IMR-90 (cell line): ENCODE data around the gene B3GALT6. TPM values are rescaled to one million over a fixed set of nuclear protein-coding genes. Genes with fewer than 3 reads are reported as not detected.

Experiments used
- ATAC-seq: fragments of 200-7000 bp; cut with Tn5 transposase; 2 replicates; pipeline ENCODE4 v1.9.1; 2020; ENCODE audit warnings: low read depth, mild to moderate bottlenecking, moderate library complexity
- BruUV-seq: library from RNA; stranded (reverse); fragments of 400-500 nt; replicated peaks from 2 replicates; lab custom pipeline; 2021; lab: Mats Ljungman, UMichigan
- CTCF ChIA-PET: fragments of 300-600 bp; formaldehyde crosslinking; extraction: SDS; loops from one replicate; lab custom pipeline; 2021; ENCODE audit warnings: antibody characterized with exemption; lab: Yijun Ruan, JAX
- POLR2A ChIA-PET: fragments of 300-600 bp; sonication (Branson Sonifier 250); formaldehyde crosslinking; loops from one replicate; lab custom pipeline; 2022; ENCODE audit warnings: antibody characterized with exemption; ENCODE audit not compliant: unreplicated experiment; lab: Charles Lee
- DNase-seq: peaks from one replicate; pipeline ENCODE4 v3.0.0; 2013
- H2AFZ ChIP-seq: replicated peaks from 2 replicates; pipeline ENCODE3; 2013; ENCODE audit warnings: low read length, mild to moderate bottlenecking; ENCODE audit not compliant: poor library complexity
- H2AK5ac ChIP-seq: 2 replicates; pipeline ENCODE4 v1.6.1; 2013; ENCODE audit warnings: low read depth, low read length, inconsistent platforms
- H2AK9ac ChIP-seq: replicated peaks from 2 replicates; pipeline ENCODE3; 2013; ENCODE audit warnings: mild to moderate bottlenecking, low read depth, low read length, moderate library complexity; ENCODE audit not compliant: poor library complexity
- H2BK120ac ChIP-seq: 2 replicates; pipeline ENCODE4 v1.6.1; 2013; ENCODE audit warnings: low read depth, low read length, inconsistent platforms
- H2BK15ac ChIP-seq: 3 replicates; pipeline ENCODE4 v1.6.1; 2013; ENCODE audit warnings: low read depth, low read length, inconsistent platforms
- H2BK20ac ChIP-seq: 2 replicates; pipeline ENCODE4 v1.6.1; 2013; ENCODE audit warnings: low read depth, mild to moderate bottlenecking, inconsistent platforms, low read length, moderate library complexity
- H2BK5ac ChIP-seq: 2 replicates; pipeline ENCODE4 v1.6.1; 2013; ENCODE audit warnings: mild to moderate bottlenecking, low read depth, low read length, inconsistent platforms; ENCODE audit not compliant: poor library complexity, severe bottlenecking
- H3K14ac ChIP-seq: replicated peaks from 2 replicates; pipeline ENCODE4 v1.6.1; 2013; ENCODE audit warnings: low read depth, low read length, inconsistent platforms
- H3K18ac ChIP-seq: 2 replicates; pipeline ENCODE4 v1.6.1; 2013; ENCODE audit warnings: low read depth, low read length, control low read depth
- H3K23ac ChIP-seq: 2 replicates; pipeline ENCODE4 v1.6.1; 2013; ENCODE audit warnings: low read depth, low read length, inconsistent platforms
- H3K27ac ChIP-seq: 2 replicates; pipeline ENCODE4 v1.5.1; 2013; ENCODE audit warnings: mild to moderate bottlenecking, control low read depth, low read length; ENCODE audit not compliant: insufficient read depth
- H3K27me3 ChIP-seq: 2 replicates; pipeline ENCODE4 v1.6.1; 2013; ENCODE audit warnings: low read length; ENCODE audit not compliant: control insufficient read depth, insufficient read depth
- H3K36me3 ChIP-seq: 2 replicates; pipeline ENCODE4 v1.6.1; 2013; ENCODE audit warnings: low read length, mixed read lengths; ENCODE audit not compliant: control insufficient read depth, insufficient read depth
- H3K4ac ChIP-seq: 2 replicates; pipeline ENCODE4 v1.6.1; 2013; ENCODE audit warnings: low read depth, low read length, inconsistent platforms
- H3K4me1 ChIP-seq: 2 replicates; pipeline ENCODE4 v1.6.1; 2013; ENCODE audit warnings: low read length, mixed read lengths; ENCODE audit not compliant: control insufficient read depth, insufficient read depth
- H3K4me2 ChIP-seq: 2 replicates; pipeline ENCODE4 v1.6.1; 2013; ENCODE audit warnings: low read depth, mild to moderate bottlenecking, control low read depth, low read length, moderate library complexity
- H3K4me3 ChIP-seq: 2 replicates; pipeline ENCODE4 v1.5.1; 2013; ENCODE audit warnings: low read depth, mild to moderate bottlenecking, control low read depth, low read length, moderate library complexity; ENCODE audit not compliant: insufficient read depth
- H3K56ac ChIP-seq: 2 replicates; pipeline ENCODE4 v1.6.1; 2013; ENCODE audit warnings: low read length, inconsistent platforms; ENCODE audit not compliant: insufficient read depth; ENCODE audit errors: extremely low read depth
- H3K79me1 ChIP-seq, 2 experiments: 2 replicates each; pipeline ENCODE4 v1.6.1; 2013; ENCODE audit warnings: low read length in 2 of 2, inconsistent platforms in 1 of 2, low read depth in 1 of 2
- H3K9ac ChIP-seq: 2 replicates; pipeline ENCODE4 v1.6.1; 2013; ENCODE audit warnings: low read depth, low read length, control low read depth
- H3K9me1 ChIP-seq: 2 replicates; pipeline ENCODE4 v1.6.1; 2013; ENCODE audit warnings: low read length, inconsistent platforms; ENCODE audit not compliant: insufficient read depth
- H3K9me3 ChIP-seq: 2 replicates; pipeline ENCODE4 v1.6.1; 2013; ENCODE audit warnings: low read length; ENCODE audit not compliant: control insufficient read depth, insufficient read depth
- H4K20me1 ChIP-seq: 2 replicates; pipeline ENCODE4 v1.6.1; 2013; ENCODE audit warnings: low read length, inconsistent platforms; ENCODE audit not compliant: insufficient read depth
- H4K5ac ChIP-seq: 2 replicates; pipeline ENCODE4 v1.6.1; 2013; ENCODE audit warnings: mild to moderate bottlenecking, low read depth, low read length, control low read depth
- H4K8ac ChIP-seq, 2 experiments: 2 replicates each; pipeline ENCODE4 v1.6.1; 2013; ENCODE audit warnings: low read depth in 2 of 2, low read length in 2 of 2, control low read depth in 1 of 2, inconsistent platforms in 1 of 2
- H4K91ac ChIP-seq: 2 replicates; pipeline ENCODE4 v1.6.1; 2013; ENCODE audit warnings: low read depth, low read length, inconsistent platforms; ENCODE audit not compliant: insufficient read depth
- ELK1 ChIP-seq: fragments of 150-350 bp; IDR thresholded peaks from 2 replicates; pipeline ENCODE4 v1.6.1; 2016; ENCODE audit warnings: low read depth, mild to moderate bottlenecking, low read length, moderate library complexity, borderline replicate concordance
- FOS ChIP-seq: fragments of 150-350 bp; IDR thresholded peaks from 2 replicates; pipeline ENCODE4 v1.6.1; 2016; ENCODE audit warnings: low read depth, low read length
- MAFK ChIP-seq: IDR thresholded peaks from 2 replicates; pipeline ENCODE4 v1.6.1; 2012; ENCODE audit warnings: low read depth, low read length, improper control_type of control experiment
- MXI1 ChIP-seq: IDR thresholded peaks from 2 replicates; pipeline ENCODE4 v1.6.1; 2012; ENCODE audit warnings: low read depth, mild to moderate bottlenecking, low read length, moderate library complexity, borderline replicate concordance
- POLR2A ChIP-seq: IDR thresholded peaks from 2 replicates; pipeline ENCODE4 v1.6.1; 2012; ENCODE audit warnings: mild to moderate bottlenecking, low read depth, low read length
- RAD21 ChIP-seq: IDR thresholded peaks from 2 replicates; pipeline ENCODE4 v1.6.1; 2012; ENCODE audit warnings: low read length, improper control_type of control experiment
- WGBS, 2 experiments: methylation state at CpG; one replicate each; pipeline versions ENCODE4 v1.1.5 to v1.1.7; 2013; ENCODE audit warnings: missing lambda C conversion rate in 2 of 2; ENCODE audit not compliant: insufficient read length in 1 of 2; ENCODE audit errors: extremely low coverage in 2 of 2; 5-methylcytosine and 5-hydroxymethylcytosine counted together
- dilution Hi-C: fragments of 300-500 bp; cut with HindIII; formaldehyde crosslinking; loops from one replicate; pipeline ENCODE4 v1.14.3; 2018; ENCODE audit warnings: low sequenced_read_pairs; ENCODE audit not compliant: unreplicated experiment
- in situ Hi-C: fragments of 300-500 bp; cut with MboI; formaldehyde crosslinking; loops from 3 replicates; pipeline ENCODE4 v1.14.3; 2019; ENCODE audit warnings: low sequenced_read_pairs, inconsistent platforms, mixed read lengths
- intact Hi-C: fragments of 100-400 bp; cut with micrococcal nuclease; formaldehyde crosslinking; loops from 2 replicates; pipeline ENCODE4 v1.10.0; 2022
- polyA plus RNA-seq, 3 experiments: library from polyadenylated mRNA; depleted of rRNA; stranded (reverse); fragments of >200 nt; gene quantifications; 2 replicates each; pipeline ENCODE4 v1.2.3, GENCODE V29; 2012; ENCODE audit warnings: low replicate concordance in 1 of 3
- total RNA-seq: library from RNA; depleted of rRNA; stranded (reverse); fragments of >200 nt; gene quantifications from 2 replicates; pipeline ENCODE4 v1.2.3, GENCODE V29; 2012

Gene B3GALT6
- total and polyA plus RNA-seq, 2 of the 4 experiments (the other 2 are of a cell fraction): 12.2 to 23.0 TPM

- DNase-seq: no peak
- Histone ChIP-seq H3K9me1 (peaks cover 9% of the 10 kb centered on the region), H3K36me3 (peaks cover 80% of the 10 kb centered on the region), H2AK9ac (no peak overlapping the region), H2BK5ac (no peak overlapping the region), H3K4me2 (no peak overlapping the region), H3K79me1 (peaks cover 11 to 48% of the 10 kb centered on the region in 2 experiments; a peak in 3 of 4 replicates), H2AK5ac (no peak overlapping the region), H3K56ac (no peak overlapping the region), H3K4ac (no peak overlapping the region), H3K9ac (no peak overlapping the region), H3K4me3 (no peak overlapping the region), H2BK20ac (no peak overlapping the region), H3K9me3 (no peaks in the 10 kb centered on the region), H3K4me1 (no peaks in the 10 kb centered on the region), H3K23ac (no peak overlapping the region), H4K20me1 (peaks cover 47% of the 10 kb centered on the region), H3K27ac (no peak overlapping the region), H4K91ac (no peak overlapping the region), H4K5ac (no peak overlapping the region), H2BK120ac (no peak overlapping the region), H3K27me3 (no peaks in the 10 kb centered on the region), H3K14ac (no peak overlapping the region), H3K18ac (no peak overlapping the region), H2BK15ac (no peak overlapping the region), H2AFZ (no peak overlapping the region), H4K8ac (no peak overlapping the region)
- intact Hi-C loops: no loop called here
- dilution Hi-C loops: no loop called here
- 94% methylated on average over 7 of the region's 15 CpGs; no CpG with 5 or more reads in 1 of the 2 experiments for WGBS, 2 experiments
- ChIA-PET CTCF (no interaction called here), POLR2A (no interaction called here)
- no TSS peak for BruUV-seq
- no peak for ATAC-seq
- TF ChIP-seq MAFK (no peak), ELK1 (no peak), FOS (no peak), MXI1 (no peak), POLR2A (no peak), RAD21 (no peak)
- in situ Hi-C loops: no loop called here
Observed at GRCh38 chr1:1223321-1223720, 8.7 kb upstream of the B3GALT6 start.
